Fibroblast of lung (primary cell): ENCODE results near the gene TIMP2. TPM values are rescaled to one million over a fixed set of nuclear protein-coding genes. Genes with fewer than 3 reads are reported as not detected.

Experiments used
- DNase-seq, 2 donors: peaks; one replicate each; pipeline versions ENCODE4 v3.0.0 to v3.0.0-alpha.2; 2010; ENCODE audit warnings: low read depth in 2 of 2
- H2AFZ ChIP-seq: 2 replicates; pipeline ENCODE4 v1.5.1; 2012; ENCODE audit warnings: low read length, control low read depth, inconsistent platforms
- H3K27ac ChIP-seq: 2 replicates; pipeline ENCODE4 v1.5.1; 2011; ENCODE audit warnings: low read length, control low read depth; ENCODE audit not compliant: insufficient read depth
- H3K27me3 ChIP-seq: 2 replicates; pipeline ENCODE4 v1.5.1; 2011; ENCODE audit warnings: mild to moderate bottlenecking, low read length; ENCODE audit not compliant: control insufficient read depth, insufficient read depth
- H3K36me3 ChIP-seq: 2 replicates; pipeline ENCODE4 v1.5.1; 2011; ENCODE audit warnings: low read length; ENCODE audit not compliant: control insufficient read depth, insufficient read depth
- H3K4me1 ChIP-seq: 2 replicates; pipeline ENCODE4 v1.5.1; 2011; ENCODE audit warnings: low read length; ENCODE audit not compliant: control insufficient read depth, insufficient read depth; ENCODE audit errors: extremely low read depth
- H3K4me2 ChIP-seq: 2 replicates; pipeline ENCODE4 v1.5.1; 2011; ENCODE audit warnings: low read length, control low read depth; ENCODE audit not compliant: insufficient read depth; ENCODE audit errors: extremely low read depth
- H3K4me3 ChIP-seq, 4 experiments: fragments of 200-600 bp in 1 of 4; sonication (generic) in 1 of 4; replicated peaks in 1 of 4; 2 replicates each; pipeline ENCODE4 v1.5.1; 2011 to 2016; ENCODE audit warnings: low read length in 4 of 4, low read depth in 3 of 4, mild to moderate bottlenecking in 3 of 4, control low read depth in 2 of 4, inconsistent platforms in 1 of 4, mixed read lengths in 1 of 4; ENCODE audit not compliant: insufficient read depth in 1 of 4; ENCODE audit errors: control extremely low read depth in 1 of 4
- H3K79me2 ChIP-seq: 2 replicates; pipeline ENCODE4 v1.5.1; 2012; ENCODE audit warnings: mild to moderate bottlenecking, low read length, inconsistent platforms; ENCODE audit not compliant: control insufficient read depth, insufficient read depth
- H3K9ac ChIP-seq: 2 replicates; pipeline ENCODE4 v1.5.1; 2011; ENCODE audit warnings: mild to moderate bottlenecking, low read length, control low read depth; ENCODE audit not compliant: insufficient read depth
- H3K9me3 ChIP-seq: 2 replicates; pipeline ENCODE4 v1.5.1; 2012; ENCODE audit warnings: low read depth, low read length; ENCODE audit not compliant: control insufficient read depth, insufficient read depth
- H4K20me1 ChIP-seq: 2 replicates; pipeline ENCODE4 v1.5.1; 2011; ENCODE audit warnings: low read length; ENCODE audit not compliant: control insufficient read depth, insufficient read depth; ENCODE audit errors: extremely low read depth
- CTCF ChIP-seq, 2 donors: IDR thresholded peaks in 1 of 2; conservative IDR thresholded peaks in 1 of 2; 1 replicate in 1 of 2; 2 replicates in 1 of 2; pipeline ENCODE4 v1.5.1; 2011 to 2012; ENCODE audit warnings: low read length in 2 of 2, control low read depth in 1 of 2, inconsistent platforms in 1 of 2, low read depth in 1 of 2, mild to moderate bottlenecking in 1 of 2
- EZH2 ChIP-seq: IDR thresholded peaks from 2 replicates; pipeline ENCODE4 v1.5.1; 2012; ENCODE audit warnings: low read length, control low read depth, mild to moderate bottlenecking; ENCODE audit errors: missing control alignments
- polyA plus RNA-seq, 2 donors: library from polyadenylated mRNA; depleted of rRNA in 1 of 2; stranded (reverse) in 1 of 2; unstranded in 1 of 2; fragments of >200 nt; gene quantifications; 2 replicates each; pipeline ENCODE4 v1.2.1, GENCODE V29; 2011 to 2012; ENCODE audit warnings: missing spikeins in 1 of 2
- total RNA-seq: library from RNA; depleted of rRNA; stranded (reverse); fragments of >200 nt; gene quantifications from 2 replicates; pipeline ENCODE4 v1.2.1, GENCODE V29; 2014

Gene TIMP2
- total and polyA plus RNA-seq, 2 donors (not counting 1 experiment from before 2014, with no cell fraction given) = 155 to 745 TPM

- DNase-seq = no peak
- peak overlapping the region; percentile 97 for H3K27ac ChIP-seq
- H3K36me3 ChIP-seq = peaks cover 17% of the 10 kb centered on the region
- H3K4me2 ChIP-seq = no peak overlapping the region
- H3K4me1 ChIP-seq = peaks cover 13% of the 10 kb centered on the region
- peaks cover 2% of the 10 kb centered on the region for H4K20me1 ChIP-seq
- peak overlapping the region; percentile 75 to 92 (median 90) for H3K4me3 ChIP-seq
- H3K9ac ChIP-seq = peak overlapping the region; percentile 98
- H3K79me2 ChIP-seq = peaks cover 39% of the 10 kb centered on the region
- no peak for TF ChIP-seq CTCF (conservative IDR thresholded peaks at IDR 0.05 in 1 of 2, IDR thresholded peaks at IDR 0.05 in 1 of 2; ENCODE audit: low read depth in 1 of 2, low read length in 2 of 2)
- H3K27me3 ChIP-seq = no peaks in the 10 kb centered on the region
- H2AFZ ChIP-seq = no peak overlapping the region
- no peaks in the 10 kb centered on the region for H3K9me3 ChIP-seq
Observed at GRCh38 chr17:78840530-78840779, 84.7 kb downstream of the TIMP2 start.

GRCh38 chr17:78839762-78840529, 85.2 kb downstream of the TIMP2 start:
- H3K27me3 ChIP-seq = no peaks in the 10 kb centered on the region
- peaks cover 13% of the 10 kb centered on the region for H3K4me1 ChIP-seq
- H3K9me3 ChIP-seq = no peaks in the 10 kb centered on the region
- peaks cover 2% of the 10 kb centered on the region for H4K20me1 ChIP-seq
- H3K79me2 ChIP-seq = peaks cover 39% of the 10 kb centered on the region
- TF ChIP-seq CTCF (conservative IDR thresholded peaks at IDR 0.05 in 1 of 2, IDR thresholded peaks at IDR 0.05 in 1 of 2; ENCODE audit: low read depth in 1 of 2, low read length in 2 of 2) = no peak
- no peak for TF ChIP-seq EZH2
- H3K36me3 ChIP-seq = peaks cover 21% of the 10 kb centered on the region
- H3K4me3 ChIP-seq = peak overlapping the region; percentile 75 to 92 (median 90)
- peak; percentile 53 to 81 for DNase-seq
- peak overlapping the region; percentile 95 for H3K4me2 ChIP-seq
- H3K9ac ChIP-seq = peak overlapping the region; percentile 98
- peak overlapping the region; percentile 97 for H3K27ac ChIP-seq
- H2AFZ ChIP-seq = no peak overlapping the region

GRCh38 chr17:78839235-78839761, 85.9 kb downstream of the TIMP2 start:
- DNase-seq = peak in 1 of 2 donors; percentile 62
- peaks cover 39% of the 10 kb centered on the region for H3K79me2 ChIP-seq
- TF ChIP-seq EZH2 (no peak), CTCF (conservative IDR thresholded peaks at IDR 0.05 in 1 of 2, IDR thresholded peaks at IDR 0.05 in 1 of 2; ENCODE audit: low read depth in 1 of 2, low read length in 2 of 2) (no peak)
- peaks cover 21% of the 10 kb centered on the region for H3K36me3 ChIP-seq
- H3K4me3 ChIP-seq = peak overlapping the region; percentile 75 to 92 (median 90)
- peaks cover 13% of the 10 kb centered on the region for H3K4me1 ChIP-seq
- no peaks in the 10 kb centered on the region for H3K27me3 ChIP-seq
- H3K9ac ChIP-seq = peak overlapping the region; percentile 98
- H4K20me1 ChIP-seq = peaks cover 2% of the 10 kb centered on the region
- H3K9me3 ChIP-seq = no peaks in the 10 kb centered on the region
- peak overlapping the region; percentile 97 for H3K27ac ChIP-seq
- peak overlapping the region; percentile 95 for H3K4me2 ChIP-seq
- no peak overlapping the region for H2AFZ ChIP-seq
